ENCODE data around the gene EIF2B2. TPM values are rescaled to one million over a fixed set of nuclear protein-coding genes. Genes with fewer than 3 reads are reported as not detected.

The EIF2B2 gene
- total and polyA plus RNA-seq, 7 donors: 25.2 to 45.5 (median 35.3) TPM

DNA sequence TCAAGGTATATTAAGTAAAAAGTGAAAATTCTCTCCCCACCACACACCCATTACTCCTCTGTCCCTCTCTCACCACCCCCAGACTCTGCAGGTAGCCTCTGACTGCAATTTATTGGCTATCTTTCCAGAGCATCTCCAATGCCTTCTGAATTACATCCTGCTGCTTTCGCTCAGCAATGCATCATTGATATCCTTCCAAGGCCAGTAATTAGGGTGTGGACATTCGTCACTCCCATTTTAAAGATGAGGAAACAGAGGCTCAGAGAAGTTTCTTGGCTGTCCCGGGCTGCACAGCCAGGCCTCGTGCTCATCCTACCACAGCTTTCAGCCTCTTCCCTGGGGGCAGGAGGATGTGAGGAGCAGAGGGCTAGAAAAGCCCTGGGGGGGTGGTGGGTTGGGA lies 23.7 kb upstream of the EIF2B2 start:
- no peak overlapping the region for H3K27ac ChIP-seq
- no peaks in the 10 kb centered on the region for H3K27me3 ChIP-seq
- H3K4me3 ChIP-seq: no peak overlapping the region
- intact Hi-C loops (cut with DNase I): no loop called here
- TF ChIP-seq, protein P1, sequence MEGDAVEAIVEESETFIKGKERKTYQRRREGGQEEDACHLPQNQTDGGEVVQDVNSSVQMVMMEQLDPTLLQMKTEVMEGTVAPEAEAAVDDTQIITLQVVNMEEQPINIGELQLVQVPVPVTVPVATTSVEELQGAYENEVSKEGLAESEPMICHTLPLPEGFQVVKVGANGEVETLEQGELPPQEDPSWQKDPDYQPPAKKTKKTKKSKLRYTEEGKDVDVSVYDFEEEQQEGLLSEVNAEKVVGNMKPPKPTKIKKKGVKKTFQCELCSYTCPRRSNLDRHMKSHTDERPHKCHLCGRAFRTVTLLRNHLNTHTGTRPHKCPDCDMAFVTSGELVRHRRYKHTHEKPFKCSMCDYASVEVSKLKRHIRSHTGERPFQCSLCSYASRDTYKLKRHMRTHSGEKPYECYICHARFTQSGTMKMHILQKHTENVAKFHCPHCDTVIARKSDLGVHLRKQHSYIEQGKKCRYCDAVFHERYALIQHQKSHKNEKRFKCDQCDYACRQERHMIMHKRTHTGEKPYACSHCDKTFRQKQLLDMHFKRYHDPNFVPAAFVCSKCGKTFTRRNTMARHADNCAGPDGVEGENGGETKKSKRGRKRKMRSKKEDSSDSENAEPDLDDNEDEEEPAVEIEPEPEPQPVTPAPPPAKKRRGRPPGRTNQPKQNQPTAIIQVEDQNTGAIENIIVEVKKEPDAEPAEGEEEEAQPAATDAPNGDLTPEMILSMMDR (IDR thresholded peaks at IDR 0.05): no peak
- no peak for TF ChIP-seq POLR2A (IDR thresholded peaks at IDR 0.05)
- TF ChIP-seq POLR2AphosphoS5 (IDR thresholded peaks at IDR 0.05): no peak
- no peak for TF ChIP-seq EP300 (IDR thresholded peaks at IDR 0.05)
- H3K9me3 ChIP-seq: no peaks in the 10 kb centered on the region
- DNase-seq: no peak
- no peaks in the 10 kb centered on the region for H3K36me3 ChIP-seq
- 85% methylated on average over 4 of the region's 4 CpGs for WGBS, 2 donors
- H3K4me1 ChIP-seq: peaks cover 0 to 7% (median 0%) of the 10 kb centered on the region in 4 donors

DNA sequence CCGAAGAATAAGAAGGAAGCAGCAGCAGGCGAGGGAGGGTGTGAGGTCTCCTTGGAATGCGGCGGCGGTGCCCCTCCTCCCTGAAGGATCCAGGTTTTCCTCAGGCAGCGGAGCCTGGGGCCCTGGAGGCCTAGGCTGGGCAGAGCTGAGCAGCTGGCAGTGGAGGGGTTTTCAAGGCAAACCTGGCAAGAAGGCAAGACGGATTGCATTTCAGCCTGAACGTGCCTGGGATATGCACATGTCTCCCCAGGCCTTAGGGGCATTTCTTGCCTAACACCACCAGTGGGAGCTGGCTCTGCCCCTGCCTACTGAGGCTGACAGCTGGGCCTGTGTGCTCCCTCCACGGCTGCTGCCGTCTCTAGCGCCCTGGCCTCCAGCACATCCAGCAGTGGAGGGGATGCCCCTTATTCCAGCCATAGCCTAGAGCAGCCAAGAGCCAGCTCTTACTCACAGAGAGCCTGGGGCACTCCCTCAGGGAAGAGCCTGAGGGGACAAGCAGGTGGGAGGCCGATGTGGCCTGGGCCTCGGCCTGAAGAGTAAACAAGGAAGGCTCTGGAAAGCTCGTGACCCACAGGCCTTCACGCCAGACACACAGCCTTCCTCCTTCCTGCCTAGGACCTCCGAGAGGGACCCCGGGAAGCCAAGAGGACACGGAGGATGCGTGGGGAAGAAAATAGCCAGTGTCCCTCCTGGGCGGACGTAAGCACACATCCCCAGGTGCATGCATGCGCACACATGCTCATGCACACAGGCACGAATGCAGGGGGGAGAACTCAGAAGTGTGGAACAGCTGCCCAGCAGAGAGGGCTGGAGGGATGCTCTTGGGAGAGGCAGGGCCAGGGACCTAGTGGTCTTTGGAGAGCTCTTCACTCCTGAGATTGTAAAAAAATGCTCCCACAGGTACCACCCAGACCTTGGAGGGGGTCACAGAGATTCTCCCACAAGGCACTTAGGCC lies 23.0 kb upstream of the EIF2B2 start:
- no peaks in the 10 kb centered on the region for H3K36me3 ChIP-seq
- WGBS, 2 donors: 79 to 81% methylated on average over 23 of the region's 23 CpGs
- H3K4me1 ChIP-seq: peaks cover 0 to 7% (median 0%) of the 10 kb centered on the region in 4 donors
- intact Hi-C loops (cut with DNase I): no loop called here
- no peak overlapping the region for H3K27ac ChIP-seq
- H3K4me3 ChIP-seq: no peak overlapping the region
- H3K9me3 ChIP-seq: no peaks in the 10 kb centered on the region
- TF ChIP-seq POLR2A (IDR thresholded peaks at IDR 0.05): no peak
- no peak for TF ChIP-seq EP300 (IDR thresholded peaks at IDR 0.05)
- TF ChIP-seq POLR2AphosphoS5 (IDR thresholded peaks at IDR 0.05): no peak
- TF ChIP-seq, protein P1 (IDR thresholded peaks at IDR 0.05): no peak
- no peaks in the 10 kb centered on the region for H3K27me3 ChIP-seq
- DNase-seq: no peak

DNA sequence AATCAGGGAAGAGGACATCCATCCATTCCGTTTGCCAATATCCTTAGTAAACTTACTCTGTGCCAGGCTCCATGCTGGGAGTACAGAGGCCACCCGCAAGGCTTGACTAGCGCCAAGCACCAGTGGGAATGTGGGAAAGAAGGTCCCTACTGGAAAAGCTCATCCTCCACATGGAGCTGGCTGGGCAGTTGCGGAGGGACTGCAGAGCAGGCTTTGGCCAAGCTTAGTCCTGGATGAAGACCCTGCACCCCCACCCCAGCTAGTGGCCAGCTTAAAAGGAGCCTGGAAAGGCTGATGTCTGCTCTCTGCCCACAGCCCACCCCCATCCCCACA lies 22.4 kb upstream of the EIF2B2 start:
- H3K9me3 ChIP-seq: no peaks in the 10 kb centered on the region
- H3K4me3 ChIP-seq: no peak overlapping the region
- H3K36me3 ChIP-seq: no peaks in the 10 kb centered on the region
- no peak for DNase-seq
- peaks cover 0 to under 1% (median 0%) of the 10 kb centered on the region in 4 donors for H3K4me1 ChIP-seq
- intact Hi-C loops (cut with DNase I): no loop called here
- H3K27me3 ChIP-seq: no peaks in the 10 kb centered on the region
- WGBS, 2 donors: 91 to 93% methylated on average over 4 of the region's 4 CpGs
- TF ChIP-seq, protein P1 (IDR thresholded peaks at IDR 0.05): no peak
- TF ChIP-seq POLR2AphosphoS5 (IDR thresholded peaks at IDR 0.05): no peak
- no peak for TF ChIP-seq POLR2A (IDR thresholded peaks at IDR 0.05)
- no peak for TF ChIP-seq EP300 (IDR thresholded peaks at IDR 0.05)
- no peak overlapping the region for H3K27ac ChIP-seq

DNA sequence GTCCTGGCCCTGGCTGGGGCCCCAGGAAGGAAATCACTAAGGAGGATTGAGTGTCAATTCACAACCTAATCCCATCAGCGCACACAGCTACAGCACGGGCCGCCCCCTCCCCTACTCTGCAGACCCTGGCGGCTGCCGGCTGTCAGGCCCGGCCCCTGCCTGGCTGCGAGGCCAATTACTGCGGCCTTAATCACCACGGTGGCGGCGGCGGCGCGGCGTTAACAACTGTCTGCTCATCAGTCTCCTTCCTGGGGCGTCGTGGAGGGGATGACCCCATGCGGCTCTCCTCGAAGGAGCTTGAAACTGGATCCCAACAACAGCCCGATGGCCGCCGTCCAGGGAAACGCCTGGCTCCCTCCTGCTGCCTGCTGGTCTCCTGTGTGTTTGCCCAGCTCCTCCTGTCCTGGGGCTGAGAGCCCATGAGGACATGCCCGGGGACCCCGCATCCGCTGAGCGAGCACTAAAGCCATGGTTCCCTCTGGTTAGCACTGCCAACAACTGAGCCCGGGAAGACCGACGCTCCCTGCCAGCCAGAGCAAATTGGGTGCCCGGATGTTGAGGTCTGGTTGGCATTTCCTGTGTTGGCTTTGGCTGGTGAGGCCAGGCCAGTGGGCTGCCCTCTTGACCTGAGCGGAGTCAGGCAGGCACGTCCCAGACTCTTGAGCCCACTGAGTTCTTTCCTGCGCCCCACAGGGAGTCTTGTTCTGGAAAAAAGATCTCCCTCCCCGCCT lies 21.8 kb upstream of the EIF2B2 start:
- intact Hi-C loops (cut with DNase I): no loop called here
- no peaks in the 10 kb centered on the region for H3K27me3 ChIP-seq
- H3K4me1 ChIP-seq: no peaks in the 10 kb centered on the region
- no peaks in the 10 kb centered on the region for H3K36me3 ChIP-seq
- no peak overlapping the region for H3K4me3 ChIP-seq
- no peak overlapping the region for H3K27ac ChIP-seq
- no peak for DNase-seq
- H3K9me3 ChIP-seq: no peaks in the 10 kb centered on the region
- TF ChIP-seq EP300 (IDR thresholded peaks at IDR 0.05): no peak
- no peak for TF ChIP-seq POLR2A (IDR thresholded peaks at IDR 0.05)
- no peak for TF ChIP-seq POLR2AphosphoS5 (IDR thresholded peaks at IDR 0.05)
- TF ChIP-seq, protein P1 (IDR thresholded peaks at IDR 0.05): no peak
- 79 to 89% methylated on average over 35 of the region's 35 CpGs for WGBS, 2 donors
